HG02852 (cell line): Measurements from ENCODE around the gene ATE1.
"Not testable (repeated sequence)": the region's sequence is repeated elsewhere in the genome, so short reads cannot be mapped to it uniquely, and the experiment has no call there.

Experiments
- ATAC-seq: cut with Tn5 transposase; IDR thresholded peaks from one replicate; pipeline ENCODE4 v1.9.1; 2021; ENCODE audit warnings: mild to moderate bottlenecking, moderate library complexity; ENCODE audit not compliant: unreplicated experiment

ATE1 gene

DNA sequence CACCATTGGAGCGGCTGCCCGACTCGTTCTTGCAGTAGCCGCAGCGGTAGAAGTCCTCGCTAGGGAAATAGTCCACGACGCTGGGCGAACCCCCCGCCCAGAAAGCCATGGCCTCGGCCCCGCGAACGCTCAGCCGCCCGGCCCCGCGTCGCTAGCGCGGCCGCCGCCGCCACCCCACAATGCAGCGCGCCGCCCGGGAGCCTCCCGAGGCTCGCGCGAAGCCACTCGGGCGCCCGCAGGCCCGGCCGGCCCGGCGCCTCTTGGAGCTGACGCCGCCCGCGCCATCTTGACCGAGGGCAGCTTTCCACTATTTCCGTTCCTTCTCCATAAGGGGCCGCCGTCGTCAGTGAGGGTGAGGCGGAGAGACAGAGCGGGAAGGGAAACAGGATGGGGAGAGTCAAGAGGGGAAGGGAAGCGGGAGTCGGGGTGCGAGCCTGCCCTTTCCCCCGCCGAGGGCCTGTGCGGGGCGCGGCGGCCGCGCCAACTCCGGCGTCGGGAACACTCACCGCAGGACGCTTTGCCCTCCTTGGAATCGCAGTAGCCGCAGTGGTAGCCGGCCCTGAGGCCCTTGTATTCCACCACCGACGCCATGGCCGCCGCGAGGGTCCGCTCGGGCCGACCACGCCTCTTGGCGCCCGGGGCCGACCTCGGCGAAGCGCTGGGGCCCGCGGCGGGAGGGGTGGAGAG, at the start of gene ATE1:
TSS of gene ATE1 (minus strand) at position 191 of the 687 bp plus-strand sequence. CDS start at position 109, 82 bp downstream.
- ATAC-seq: peak; percentile 84

DNA sequence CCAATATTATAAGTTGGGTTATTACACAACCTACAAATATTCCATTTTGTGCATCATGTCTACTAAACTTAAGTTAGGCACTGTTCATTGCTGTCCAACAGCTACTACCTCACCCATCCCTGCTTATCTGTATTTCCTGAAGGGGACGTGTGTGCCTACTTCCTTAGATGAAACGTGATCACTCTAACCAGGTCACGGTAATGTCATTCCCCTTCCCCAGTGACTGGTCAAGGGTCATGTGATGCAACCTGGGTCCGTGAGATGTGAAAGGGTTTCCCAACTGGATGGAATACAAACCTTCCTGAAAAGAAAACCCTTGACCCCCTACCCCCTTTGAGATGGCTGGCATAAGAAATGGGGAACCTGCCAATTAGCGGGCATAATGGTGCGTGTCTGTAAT, 48.8 kb upstream of the ATE1 start:
- ATAC-seq: no peak

DNA sequence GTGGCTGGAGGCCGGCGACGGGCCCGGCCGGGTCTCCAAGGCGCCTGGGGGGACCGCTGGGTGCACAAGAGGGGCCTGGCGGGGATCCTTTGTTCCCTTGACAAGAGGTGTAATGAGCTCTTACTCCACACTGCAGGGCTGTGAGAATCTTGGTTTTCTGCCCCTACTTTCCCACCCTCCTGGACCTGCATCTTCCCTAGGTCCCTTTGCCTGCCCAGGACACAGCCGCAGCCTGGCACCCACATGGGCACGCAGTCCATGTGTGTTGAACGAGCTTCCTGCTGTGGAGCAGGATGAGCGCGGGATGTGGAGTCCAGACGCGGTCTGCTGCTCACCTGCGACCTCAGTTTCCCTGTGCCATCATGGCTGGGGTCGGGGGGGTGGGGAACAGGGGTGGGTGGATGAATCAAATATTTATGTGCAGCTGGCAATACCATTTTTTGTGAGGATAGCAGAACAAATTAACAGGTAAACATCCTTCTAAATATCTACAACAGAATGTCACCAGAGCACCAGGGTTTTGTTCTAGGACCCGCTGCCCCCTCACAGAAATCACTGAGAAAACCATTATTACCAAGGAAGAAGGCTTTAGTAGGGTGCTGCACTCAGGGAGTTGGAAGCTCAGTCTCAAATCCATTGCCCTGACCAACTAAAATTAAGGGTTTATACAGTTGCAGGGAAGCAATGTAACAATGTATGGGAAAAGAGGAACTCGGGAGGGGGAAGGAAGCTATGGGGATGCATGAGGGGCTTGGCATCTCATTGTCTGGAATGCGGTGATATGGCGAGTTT, 47.7 kb upstream of the ATE1 start:
- no peak for ATAC-seq

DNA sequence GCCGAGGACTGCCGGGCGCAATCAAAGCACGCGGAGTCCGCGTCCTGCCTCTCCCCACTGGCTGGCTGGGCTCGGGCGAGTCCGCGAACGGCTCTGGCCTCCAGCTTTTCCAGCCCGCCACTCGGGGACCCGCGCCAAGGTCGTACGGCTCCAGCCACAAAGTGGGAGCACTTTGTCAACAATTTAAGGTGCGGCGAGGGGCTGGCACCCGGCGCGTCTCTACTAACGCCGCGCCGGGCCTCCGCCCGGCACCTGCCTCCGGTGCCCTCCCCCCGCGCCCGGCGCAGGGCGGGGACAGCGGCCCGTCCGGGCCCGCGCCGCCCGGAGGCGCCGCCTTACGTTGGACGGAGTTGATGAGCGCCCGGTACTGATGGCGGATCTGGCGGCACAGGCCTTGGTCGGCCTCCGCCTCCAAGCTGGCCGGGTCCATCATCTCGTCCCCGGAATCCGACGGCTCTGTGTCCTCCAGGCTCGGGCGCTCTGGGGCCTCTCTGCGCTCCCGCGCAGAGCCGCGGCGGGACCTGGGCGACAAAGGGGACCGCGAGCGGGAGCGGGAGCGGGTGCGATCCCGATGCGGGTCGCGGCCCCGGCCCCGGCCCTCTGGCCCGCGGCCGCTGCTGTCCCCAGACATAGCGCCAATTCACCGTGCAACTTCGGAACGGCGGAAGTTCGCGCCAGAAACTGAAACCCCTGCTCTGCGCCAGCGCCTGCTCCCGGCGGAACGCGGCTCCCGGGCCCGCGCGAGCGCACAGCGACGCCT, 46.9 kb upstream of the ATE1 start, which contains the start of gene NSMCE4A:
TSS of gene NSMCE4A (minus strand) at position 683 of the 760 bp plus-strand sequence. CDS start at position 631, 52 bp downstream.
- peak; percentile 82 for ATAC-seq

DNA sequence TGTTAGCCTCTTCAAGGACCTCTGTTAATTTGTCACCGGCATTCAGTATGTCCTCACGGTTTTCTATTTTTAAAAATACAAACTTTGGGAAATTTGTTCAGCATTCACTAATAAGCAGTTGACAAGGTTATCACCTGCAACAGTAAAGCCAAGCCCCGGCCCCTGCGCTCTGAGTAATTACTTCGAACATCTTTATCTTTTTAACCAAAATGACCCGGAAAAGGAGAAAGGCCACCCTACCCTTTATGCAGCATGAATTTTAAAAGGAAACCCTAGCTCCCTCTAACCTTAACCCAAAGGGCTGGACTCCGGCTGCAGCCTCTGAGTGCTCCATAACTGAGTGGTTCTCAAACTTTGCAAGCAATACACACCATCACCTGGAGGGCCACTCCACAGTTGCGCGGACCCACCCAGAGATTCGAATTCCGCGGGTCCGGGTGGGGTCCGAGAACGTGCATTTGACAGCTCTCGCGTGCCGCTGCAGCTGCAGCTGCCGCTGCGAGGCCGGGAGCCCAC, 46.2 kb upstream of the ATE1 start:
- peak; percentile 36 for ATAC-seq

DNA sequence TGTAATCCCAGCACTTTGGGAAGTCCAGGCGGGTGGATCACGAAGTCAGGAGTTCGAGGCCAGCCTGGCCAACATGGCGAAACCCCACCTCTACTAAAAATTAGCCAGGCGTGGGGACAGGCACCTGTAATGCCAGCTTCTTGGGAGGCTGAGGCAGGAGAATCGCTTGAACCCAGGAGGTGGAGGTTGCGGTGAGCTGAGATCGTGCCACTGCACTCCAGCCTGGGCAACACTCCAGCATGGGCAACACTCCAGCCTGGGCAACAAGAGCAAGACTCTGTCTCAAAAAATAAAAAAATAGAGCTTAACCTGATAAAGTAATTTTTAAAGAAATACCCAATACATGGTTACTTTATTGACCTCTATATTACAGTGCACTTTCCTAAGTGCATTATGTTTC, 41.3 kb upstream of the ATE1 start:
- ATAC-seq: not testable (repeated sequence)

DNA sequence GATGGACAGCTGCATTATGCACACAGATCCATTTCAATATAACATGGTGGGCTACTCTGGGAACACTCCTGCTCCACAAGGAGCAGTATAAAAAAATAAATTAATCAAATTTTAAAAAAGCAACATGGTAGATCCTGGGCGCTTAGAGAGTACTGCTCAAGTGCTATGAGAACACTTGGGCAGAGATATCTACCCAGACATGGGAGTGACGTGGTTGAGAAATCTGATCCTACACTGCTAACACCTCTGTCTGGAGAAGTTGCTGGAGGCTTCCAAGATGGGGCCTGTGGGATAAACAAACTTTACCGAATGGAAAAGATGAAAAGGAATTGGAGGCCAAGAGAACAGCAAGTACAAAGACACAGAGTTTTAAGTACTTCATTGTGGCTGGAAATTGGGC, 38.2 kb upstream of the ATE1 start:
- no peak for ATAC-seq

DNA sequence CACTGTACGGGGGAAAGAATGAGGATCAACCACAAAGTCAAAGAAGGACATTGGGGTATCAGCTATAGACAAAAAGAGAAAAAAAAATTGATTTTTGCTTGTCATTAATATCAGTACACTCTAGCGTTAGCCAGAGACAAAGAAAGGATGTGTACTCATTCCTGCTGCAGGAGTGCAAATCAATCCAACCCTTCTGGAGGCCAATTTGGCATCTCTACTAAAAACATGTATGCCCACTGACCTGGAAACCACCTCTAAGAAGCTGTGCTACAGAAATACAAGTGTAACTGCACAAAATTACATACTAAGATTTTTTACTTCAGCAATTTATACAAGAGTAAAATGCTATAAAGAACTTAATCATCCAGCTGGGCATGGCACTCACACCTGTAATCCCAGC, 33.6 kb upstream of the ATE1 start:
- no peak for ATAC-seq

DNA sequence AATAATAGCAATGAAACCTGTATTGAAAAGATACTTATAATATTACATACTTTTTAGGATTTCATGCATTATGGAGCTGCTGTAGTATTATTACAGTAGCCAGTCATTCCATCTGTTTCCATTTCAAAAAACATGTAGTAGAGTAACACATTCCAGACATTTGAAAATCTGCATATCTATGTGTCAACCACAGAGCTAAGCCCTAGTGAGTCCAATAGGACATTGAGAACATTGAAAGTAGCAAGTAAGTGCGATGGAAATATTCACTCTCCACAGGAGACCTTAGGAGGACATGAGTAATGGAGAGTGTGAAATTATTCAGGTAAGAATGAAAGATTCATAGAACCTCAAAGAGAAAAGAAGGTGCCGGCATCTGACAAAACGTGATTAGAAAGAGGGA, 31.8 kb upstream of the ATE1 start:
- no peak for ATAC-seq

DNA sequence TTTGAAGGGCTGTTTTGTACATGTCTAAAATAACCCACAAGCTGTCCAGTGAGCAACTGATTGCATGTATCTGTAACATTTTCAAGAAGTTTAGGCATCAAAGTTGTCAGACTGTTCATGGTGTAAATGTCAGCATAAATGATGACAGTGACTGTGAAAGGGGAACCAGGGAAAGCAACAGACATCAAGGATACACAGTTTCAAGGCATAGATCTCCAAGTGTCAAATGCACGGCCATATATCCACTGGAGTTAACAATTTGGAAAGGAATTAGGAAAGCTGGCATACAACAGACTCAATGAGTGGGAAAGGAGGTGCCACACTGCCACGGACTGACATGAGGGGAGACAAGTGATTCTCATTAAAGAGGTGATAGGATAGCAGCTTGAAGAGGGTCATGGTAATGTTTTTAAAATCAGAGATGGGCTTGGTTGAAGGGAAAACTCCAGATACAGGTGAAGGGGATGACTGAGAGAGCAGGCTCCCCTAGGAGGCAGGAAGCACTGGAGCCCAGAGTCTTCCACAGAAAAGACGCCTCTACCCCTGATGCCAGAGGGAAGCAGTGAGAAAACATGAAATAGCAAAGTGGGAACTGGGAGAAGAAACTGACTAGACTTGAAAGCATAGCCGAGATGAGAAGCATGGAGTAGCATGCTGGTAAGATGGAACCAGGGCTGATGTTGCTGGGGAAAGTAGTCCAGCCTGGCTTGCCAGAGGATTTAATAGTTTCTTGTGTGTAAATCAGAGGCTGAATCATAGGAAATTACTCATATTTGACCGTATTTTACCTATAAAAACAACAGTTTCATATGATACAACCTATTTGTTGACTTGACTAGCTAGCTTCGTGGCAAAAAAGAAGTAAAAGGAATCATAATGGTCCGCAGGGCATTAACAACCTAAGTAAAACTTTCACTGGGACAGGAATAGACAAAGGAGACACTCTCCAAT, 28.6 kb upstream of the ATE1 start:
- ATAC-seq: no peak

DNA sequence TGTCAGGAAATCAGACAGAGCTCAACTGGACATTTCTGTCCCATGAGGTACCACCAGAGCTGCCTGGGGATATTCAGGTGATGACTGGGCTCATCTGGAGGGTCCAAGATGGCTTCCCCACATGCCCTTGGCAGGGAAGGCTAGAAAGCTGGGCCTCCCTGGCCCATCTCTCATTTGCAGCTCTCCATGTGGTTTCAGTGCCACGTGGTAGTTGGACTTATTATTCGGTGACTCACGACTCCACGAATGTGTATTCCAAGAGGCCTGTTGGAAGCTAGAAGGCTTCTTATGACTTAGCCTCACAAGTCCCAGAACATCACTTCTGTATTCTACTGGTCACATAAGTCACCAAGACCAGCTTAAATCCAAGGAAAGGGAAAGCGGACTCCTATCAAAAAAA, 24.4 kb upstream of the ATE1 start:
- ATAC-seq: no peak

DNA sequence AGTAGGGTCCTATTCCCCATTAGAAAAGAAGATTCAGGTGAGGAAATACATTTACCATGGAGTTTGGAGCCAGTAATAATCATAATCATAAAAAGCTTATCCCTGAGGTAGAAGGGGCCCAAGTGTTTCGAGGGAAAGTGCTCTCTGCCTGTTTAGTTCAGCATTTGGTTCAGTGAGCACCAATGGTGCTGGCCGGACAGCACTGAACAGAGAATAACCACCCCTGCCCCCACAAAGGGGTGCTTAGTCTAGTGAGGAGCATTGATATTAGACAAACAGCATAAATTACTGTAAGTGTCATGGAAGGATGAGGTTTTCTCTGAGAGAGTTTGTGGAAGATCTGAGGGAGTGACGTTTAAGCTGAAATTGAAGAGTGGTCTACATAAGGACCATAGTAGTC, 21.6 kb upstream of the ATE1 start:
- no peak for ATAC-seq

DNA sequence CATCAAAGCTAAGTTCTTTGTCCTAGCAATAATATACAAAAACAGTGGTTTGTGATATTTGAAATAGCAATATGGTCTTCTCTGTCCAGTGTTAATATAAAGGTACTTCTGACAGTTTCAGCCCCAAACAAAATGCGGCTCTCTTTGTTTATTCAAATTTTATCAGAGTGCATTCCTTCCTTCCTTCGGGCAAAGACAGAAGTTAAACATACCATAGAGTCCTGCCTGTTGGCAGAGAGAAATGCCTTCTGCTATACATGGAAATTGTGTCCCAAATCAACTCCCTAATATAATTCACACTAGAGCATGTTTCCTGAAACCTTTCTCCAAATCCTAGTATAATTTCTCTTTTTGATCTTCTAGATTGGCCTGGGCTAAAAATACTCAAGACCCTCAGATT, 21.2 kb upstream of the ATE1 start:
- ATAC-seq: no peak

DNA sequence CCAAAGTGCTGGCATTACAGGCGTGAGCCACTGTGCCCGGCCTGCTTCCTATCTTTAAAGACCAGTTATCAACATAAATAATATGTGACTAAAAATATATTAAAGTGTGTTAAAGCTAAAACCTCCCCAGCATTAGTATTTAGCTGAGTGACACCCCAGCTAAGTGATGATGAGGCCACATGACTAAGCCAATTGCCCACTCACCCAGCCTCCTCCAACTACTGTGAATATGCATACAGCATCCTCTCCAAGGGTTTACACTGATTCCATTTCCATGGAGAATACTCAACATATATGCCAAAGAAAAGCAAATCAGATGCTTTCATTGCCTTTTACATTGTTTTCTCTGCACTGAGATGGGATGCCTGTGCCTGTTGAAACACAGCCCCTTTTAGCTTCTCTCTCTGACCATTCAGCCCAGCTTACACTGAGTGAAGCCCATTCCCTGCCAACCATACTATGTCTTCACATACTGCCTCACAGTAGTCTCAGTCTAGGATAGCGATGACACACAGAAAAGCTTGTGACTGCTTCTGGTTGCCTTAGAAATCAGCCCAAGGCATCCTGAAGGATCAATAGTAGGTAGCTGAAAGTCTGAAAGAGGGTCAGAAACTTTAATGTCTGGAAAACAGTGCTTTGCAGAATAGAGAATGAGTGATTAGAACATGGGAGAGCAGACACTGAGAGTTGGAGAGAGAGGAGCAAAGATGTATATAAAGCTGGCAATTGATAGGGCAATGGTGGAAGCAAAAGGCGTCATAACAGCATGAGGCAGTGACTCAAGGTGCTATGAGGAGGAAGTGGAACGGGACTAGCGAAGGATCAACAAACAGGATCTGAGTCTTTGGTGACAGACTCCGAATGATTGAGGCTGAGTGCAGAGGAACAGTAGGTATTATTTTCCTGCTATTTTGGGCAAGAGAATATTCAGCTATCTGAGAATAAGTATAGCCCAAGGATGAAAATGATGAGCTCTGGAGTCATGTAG, 19.8 kb upstream of the ATE1 start:
- no peak for ATAC-seq

DNA sequence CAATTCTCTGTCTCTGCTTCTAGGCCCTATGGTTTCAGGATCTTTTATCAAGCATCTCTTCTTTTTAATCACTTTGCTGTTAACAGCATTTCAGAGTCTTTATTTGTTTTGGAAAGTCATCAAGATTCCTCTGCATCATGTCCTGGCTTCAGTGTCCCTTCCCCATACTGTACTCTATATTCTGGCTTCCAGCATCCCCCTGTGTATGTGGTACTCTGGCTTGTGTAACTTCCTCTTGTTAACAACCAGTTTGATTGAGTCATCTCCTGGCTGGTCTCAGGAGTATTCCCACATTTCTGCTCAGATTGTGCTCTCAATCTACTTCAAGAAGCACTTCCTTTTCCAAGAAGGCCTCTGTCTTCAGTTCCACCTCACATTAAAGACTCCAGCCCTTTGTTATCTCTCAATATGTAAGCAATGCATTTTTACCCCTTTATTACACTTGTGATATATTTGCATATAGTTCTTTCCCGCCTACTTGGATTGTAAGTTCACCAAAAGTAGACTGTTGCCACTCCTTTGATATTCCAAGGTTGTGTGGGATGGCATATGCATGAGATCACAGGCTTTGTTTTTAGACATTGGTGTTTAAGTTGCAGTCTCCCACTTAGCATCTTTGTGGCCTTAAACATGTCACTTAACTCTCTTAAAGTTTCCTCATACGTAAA, 15.1 kb upstream of the ATE1 start:
- no peak for ATAC-seq

DNA sequence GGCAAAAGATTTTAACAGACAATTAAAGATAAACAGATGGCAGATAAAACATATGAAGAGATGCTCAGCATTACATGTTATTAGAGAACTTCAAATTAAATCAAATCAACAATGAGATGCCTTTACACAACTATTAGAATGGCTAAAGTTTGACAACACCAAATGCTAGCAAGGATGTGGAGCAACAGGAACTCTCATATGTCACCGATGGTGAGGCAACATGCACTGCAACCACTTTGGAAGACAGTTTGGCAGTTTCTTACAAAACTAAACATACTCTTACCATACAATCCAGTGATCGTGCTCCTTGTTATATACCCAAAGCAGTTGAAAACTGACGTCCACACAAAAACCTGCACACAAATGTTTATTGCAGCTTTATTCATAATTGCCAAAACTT, 13.7 kb upstream of the ATE1 start:
- ATAC-seq: no peak

DNA sequence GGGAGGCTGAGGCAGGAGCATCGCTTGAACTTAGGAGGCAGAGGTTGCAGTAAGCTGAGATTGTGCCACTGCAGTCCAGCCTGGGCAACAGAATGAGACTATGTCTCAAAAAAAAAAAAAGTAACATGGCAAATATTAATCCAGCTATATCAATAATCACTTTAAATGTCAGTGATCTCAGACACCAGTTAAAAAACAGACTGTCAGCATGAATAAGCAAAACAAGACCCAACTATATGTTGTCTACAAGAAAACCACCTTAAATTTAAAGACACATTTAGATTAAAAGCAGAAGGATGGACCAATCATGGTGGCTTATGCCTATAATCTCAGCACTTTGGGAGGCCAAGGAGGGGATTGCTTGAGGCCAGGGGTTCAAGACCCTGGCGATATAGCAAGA, 8.5 kb upstream of the ATE1 start:
- ATAC-seq: no peak

DNA sequence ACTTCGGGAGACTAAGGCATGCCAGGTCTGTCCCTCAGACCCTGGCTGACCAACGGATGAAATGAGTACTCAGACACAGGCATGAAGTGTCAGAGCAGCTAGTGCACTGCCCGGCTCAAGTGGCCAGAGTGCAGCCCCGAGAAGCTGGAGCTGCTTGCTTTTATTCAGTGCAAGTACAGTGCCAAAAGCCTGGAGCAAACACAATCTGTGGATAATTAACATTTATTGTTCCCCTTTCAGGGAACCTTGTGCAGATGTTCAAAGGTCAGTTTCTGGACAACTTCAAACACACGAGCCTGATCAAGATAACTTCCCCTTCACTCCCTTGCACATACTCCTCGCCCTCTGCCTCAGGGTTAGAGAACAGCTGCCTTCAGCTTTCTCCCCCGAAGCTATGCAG, 7.9 kb upstream of the ATE1 start:
- ATAC-seq: no peak
